BLaER1 (cell line): ENCODE measurements around the gene ATP2B2.

Experiments used
- H3K27ac ChIP-seq: shearing (Covaris generic); formaldehyde crosslinking; 2 replicates; pipeline ENCODE4 v1.8.1; 2022
- H3K27me3 ChIP-seq: shearing (Covaris generic); formaldehyde crosslinking; 2 replicates; pipeline ENCODE4 v1.8.1; 2022
- H3K36me3 ChIP-seq: shearing (Covaris generic); formaldehyde crosslinking; 2 replicates; pipeline ENCODE4 v1.8.1; 2022
- H3K4me1 ChIP-seq: shearing (Covaris generic); formaldehyde crosslinking; 2 replicates; pipeline ENCODE4 v1.8.1; 2022
- H3K4me2 ChIP-seq: shearing (Covaris generic); formaldehyde crosslinking; 2 replicates; pipeline ENCODE4 v1.8.1; 2022
- H3K4me3 ChIP-seq: shearing (Covaris generic); formaldehyde crosslinking; 2 replicates; pipeline ENCODE4 v1.8.1; 2022
- H3K9ac ChIP-seq: shearing (Covaris generic); formaldehyde crosslinking; 2 replicates; pipeline ENCODE4 v1.8.1; 2022
- H3K9me3 ChIP-seq: shearing (Covaris generic); formaldehyde crosslinking; 2 replicates; pipeline ENCODE4 v1.8.1; 2022
- H4K20me1 ChIP-seq: shearing (Covaris generic); formaldehyde crosslinking; 2 replicates; pipeline ENCODE4 v1.8.1; 2022
- Cebpa-rat ChIP-seq: shearing (Covaris generic); IDR thresholded peaks from 2 replicates; pipeline ENCODE4 v1.8.1; 2022

Gene ATP2B2

GRCh38 chr3:10370429-10370828 is 135.0 kb downstream of the ATP2B2 start:
- no peaks in the 10 kb centered on the region for H3K9me3 ChIP-seq
- H3K27ac ChIP-seq: peak overlapping the region; percentile 81
- no peaks in the 10 kb centered on the region for H4K20me1 ChIP-seq
- no peak overlapping the region for H3K4me3 ChIP-seq
- H3K9ac ChIP-seq: peak overlapping the region; percentile 44; the same call in 1 of the 2 replicates
- H3K4me1 ChIP-seq: peaks cover 99% of the 10 kb centered on the region
- no peak for TF ChIP-seq Cebpa-rat
- no peaks in the 10 kb centered on the region for H3K27me3 ChIP-seq
- H3K4me2 ChIP-seq: peak overlapping the region; percentile 77
- peaks cover 26% of the 10 kb centered on the region for H3K36me3 ChIP-seq

GRCh38 chr3:10368512-10368911 is 136.9 kb downstream of the ATP2B2 start:
- Histone ChIP-seq H3K4me3 (no peak overlapping the region), H3K36me3 (peaks cover 36% of the 10 kb centered on the region), H3K4me1 (peaks cover 92% of the 10 kb centered on the region), H3K9ac (no peak overlapping the region), H3K4me2 (peak overlapping the region; percentile 82), H3K9me3 (no peaks in the 10 kb centered on the region), H3K27me3 (no peaks in the 10 kb centered on the region), H3K27ac (no peak overlapping the region), H4K20me1 (no peaks in the 10 kb centered on the region)
- no peak for TF ChIP-seq Cebpa-rat

- no peak overlapping the region for H3K4me3 ChIP-seq
- TF ChIP-seq Cebpa-rat: no peak
- peak overlapping the region; percentile 82 for H3K4me2 ChIP-seq
- peak overlapping the region; percentile 36; the same call in 1 of the 2 replicates for H3K9ac ChIP-seq
- H4K20me1 ChIP-seq: no peaks in the 10 kb centered on the region
- H3K27ac ChIP-seq: peak overlapping the region; percentile 75
- H3K9me3 ChIP-seq: no peaks in the 10 kb centered on the region
- H3K27me3 ChIP-seq: no peaks in the 10 kb centered on the region
- H3K36me3 ChIP-seq: peaks cover 41% of the 10 kb centered on the region
- H3K4me1 ChIP-seq: peaks cover 83% of the 10 kb centered on the region
Measured at GRCh38 chr3:10367506-10367905, 137.9 kb downstream of the ATP2B2 start.

GRCh38 chr3:10366651-10367101 is 138.7 kb downstream of the ATP2B2 start:
- Histone ChIP-seq H4K20me1 (no peaks in the 10 kb centered on the region), H3K4me2 (peak overlapping the region; percentile 82), H3K36me3 (peaks cover 42% of the 10 kb centered on the region), H3K4me3 (no peak overlapping the region), H3K4me1 (peaks cover 83% of the 10 kb centered on the region), H3K27me3 (no peaks in the 10 kb centered on the region), H3K27ac (peak overlapping the region; percentile 75), H3K9ac (peak overlapping the region; percentile 36; the same call in 1 of the 2 replicates), H3K9me3 (no peaks in the 10 kb centered on the region)
- TF ChIP-seq Cebpa-rat: no peak

GRCh38 chr3:10365791-10366190 is 139.6 kb downstream of the ATP2B2 start:
- Histone ChIP-seq H3K4me3 (no peak overlapping the region), H4K20me1 (no peaks in the 10 kb centered on the region), H3K4me2 (peak overlapping the region; percentile 82), H3K36me3 (peaks cover 35% of the 10 kb centered on the region; the same call in 1 of the 2 replicates), H3K4me1 (peaks cover 83% of the 10 kb centered on the region), H3K9ac (peak overlapping the region; percentile 36; the same call in 1 of the 2 replicates), H3K27ac (peak overlapping the region; percentile 75), H3K27me3 (no peaks in the 10 kb centered on the region), H3K9me3 (no peaks in the 10 kb centered on the region)
- no peak for TF ChIP-seq Cebpa-rat

- H3K9me3 ChIP-seq: no peaks in the 10 kb centered on the region
- H3K4me1 ChIP-seq: peaks cover 83% of the 10 kb centered on the region
- no peak overlapping the region for H3K9ac ChIP-seq
- peaks cover 35% of the 10 kb centered on the region for H3K36me3 ChIP-seq
- H3K27ac ChIP-seq: peak overlapping the region; percentile 75
- no peak overlapping the region for H3K4me3 ChIP-seq
- no peak for TF ChIP-seq Cebpa-rat
- H3K4me2 ChIP-seq: peak overlapping the region; percentile 43
- H3K27me3 ChIP-seq: no peaks in the 10 kb centered on the region
- no peaks in the 10 kb centered on the region for H4K20me1 ChIP-seq
Measured at GRCh38 chr3:10365316-10365715, 140.1 kb downstream of the ATP2B2 start.

- Histone ChIP-seq H3K9ac (no peak overlapping the region), H3K4me3 (no peak overlapping the region), H3K27me3 (no peaks in the 10 kb centered on the region), H3K27ac (peak overlapping the region; percentile 75), H3K4me2 (peak overlapping the region; percentile 43), H4K20me1 (no peaks in the 10 kb centered on the region), H3K9me3 (no peaks in the 10 kb centered on the region), H3K36me3 (peaks cover 35% of the 10 kb centered on the region), H3K4me1 (peaks cover 83% of the 10 kb centered on the region)
- TF ChIP-seq Cebpa-rat: no peak
Measured at GRCh38 chr3:10364806-10365205, 140.6 kb downstream of the ATP2B2 start.

GRCh38 chr3:10363935-10364334 is 141.5 kb downstream of the ATP2B2 start:
- Histone ChIP-seq H3K4me2 (no peak overlapping the region), H3K4me1 (peaks cover 83% of the 10 kb centered on the region), H3K4me3 (no peak overlapping the region), H4K20me1 (no peaks in the 10 kb centered on the region), H3K9ac (no peak overlapping the region), H3K9me3 (no peaks in the 10 kb centered on the region), H3K27me3 (no peaks in the 10 kb centered on the region), H3K27ac (no peak overlapping the region), H3K36me3 (peaks cover 34% of the 10 kb centered on the region)
- no peak for TF ChIP-seq Cebpa-rat

- Histone ChIP-seq H3K27ac (peak overlapping the region; percentile 36; the same call in 1 of the 2 replicates), H3K9me3 (no peaks in the 10 kb centered on the region), H4K20me1 (no peaks in the 10 kb centered on the region), H3K4me3 (no peak overlapping the region), H3K27me3 (no peaks in the 10 kb centered on the region), H3K4me2 (peak overlapping the region; percentile 95), H3K36me3 (peaks cover 24% of the 10 kb centered on the region), H3K9ac (peak overlapping the region; percentile 1; the same call in 1 of the 2 replicates), H3K4me1 (peaks cover 83% of the 10 kb centered on the region)
- no peak for TF ChIP-seq Cebpa-rat
Measured at GRCh38 chr3:10361375-10361774, 144.0 kb downstream of the ATP2B2 start.

GRCh38 chr3:10360478-10360877 is 144.9 kb downstream of the ATP2B2 start:
- no peaks in the 10 kb centered on the region for H3K27me3 ChIP-seq
- H3K4me3 ChIP-seq: no peak overlapping the region
- peaks cover 24% of the 10 kb centered on the region for H3K36me3 ChIP-seq
- no peaks in the 10 kb centered on the region for H3K9me3 ChIP-seq
- H3K27ac ChIP-seq: peak overlapping the region; percentile 79
- peaks cover 82% of the 10 kb centered on the region for H3K4me1 ChIP-seq
- H3K4me2 ChIP-seq: peak overlapping the region; percentile 95
- no peak for TF ChIP-seq Cebpa-rat
- no peak overlapping the region for H3K9ac ChIP-seq
- H4K20me1 ChIP-seq: no peaks in the 10 kb centered on the region
